Measurements from ENCODE around the gene NFKB1. TPM values are rescaled to one million over a fixed set of nuclear protein-coding genes. Genes with fewer than 3 reads are reported as not detected.
A peak's percentile ranks its signal among the peaks of the same experiment; 100 is the strongest.

The NFKB1 gene
- total and polyA plus RNA-seq, 10 of the 15 experiments (the other 5 are each of a cell fraction or from before 2014, with no cell fraction given), result 8.7 to 110 (median 57.3) TPM

- TF ChIP-seq ZNF687 (IDR thresholded peaks at IDR 0.05) (no peak), SMC3 (IDR thresholded peaks at IDR 0.05; ENCODE audit: borderline replicate concordance, low read length) (peak; percentile 89), TARDBP (IDR thresholded peaks at IDR 0.05; ENCODE audit: borderline replicate concordance) (no peak; the same call in 1 of the 2 replicates), SUPT20H (IDR thresholded peaks at IDR 0.05; ENCODE audit: borderline replicate concordance, control insufficient read depth, low read depth, low read length) (no peak), CTCF (IDR thresholded peaks at IDR 0.05 in 2 of 3, conservative IDR thresholded peaks at IDR 0.05 in 1 of 3; ENCODE audit: control insufficient read depth in 2 of 3, extremely low read depth in 1 of 3, insufficient read depth in 1 of 3, low read depth in 3 of 3, low read length in 3 of 3) (peak; percentile 57 to 85 (median 58); a peak in 5 of 6 replicates), SIX5 (IDR thresholded peaks at IDR 0.05; ENCODE audit: low read depth, low read length, severe bottlenecking) (no peak), RAD21 (IDR thresholded peaks at IDR 0.05; ENCODE audit: insufficient read depth, low read depth, low read length) (peak; percentile 97), YY1 (IDR thresholded peaks at IDR 0.05; ENCODE audit: low read depth, low read length) (peak; percentile 63; the same call in 1 of the 2 replicates), PAX8 (IDR thresholded peaks at IDR 0.05) (0 out of 2 replicates have a peak, but pooled peaks have one; percentile 21), HDGF (IDR thresholded peaks at IDR 0.05) (peak; percentile 76; the same call in 1 of the 2 replicates), BCL3 (IDR thresholded peaks at IDR 0.05; ENCODE audit: borderline replicate concordance, insufficient read depth, low read depth, low read length, poor library complexity, severe bottlenecking) (no peak), TCF3 (IDR thresholded peaks at IDR 0.05; ENCODE audit: borderline replicate concordance, insufficient read depth, low read depth, low read length) (0 out of 2 replicates have a peak, but pooled peaks have one; percentile 34), NR2F1 (conservative IDR thresholded peaks at IDR 0.05) (no peak), BACH1 (IDR thresholded peaks at IDR 0.05; ENCODE audit: borderline replicate concordance) (no peak), PKNOX1 (IDR thresholded peaks at IDR 0.05) (peak; percentile 13; the same call in 1 of the 2 replicates), NBN (IDR thresholded peaks at IDR 0.05) (peak; percentile 65; the same call in 1 of the 2 replicates)
These were observed 124.2 kb downstream of the NFKB1 start (continued) for GRCh38 chr4:102625232-102625930.
